Stimulated activated CD8-positive, alpha-beta memory T cell treated with anti-CD3 and anti-CD28 coated beads, Interleukin-15, amount 100 ng/mL, for 48 hours (primary cell): ENCODE results near the gene DOCK7.
"Not testable (repeated sequence)": the region's sequence is repeated elsewhere in the genome, so short reads cannot be mapped to it uniquely, and the experiment has no call there.

Experiments
- DNase-seq, 2 donors: peaks; one replicate each; pipeline ENCODE4 v3.0.0-alpha.2; 2020; ENCODE audit warnings: low read depth in 2 of 2

Gene DOCK7

GRCh38 chr1:62691062-62691844 is 3.1 kb upstream of the DOCK7 start:
- DNase-seq, result no peak

- DNase-seq, result no peak
These were observed 1.3 kb upstream of the DOCK7 start for GRCh38 chr1:62689524-62689923.

GRCh38 chr1:62688687-62689085 is 500 bp upstream of the DOCK7 start:
- DNase-seq, result no peak

GRCh38 chr1:62687421-62687902 is 724 bp downstream of the DOCK7 start:
- DNase-seq, result no peak

GRCh38 chr1:62686822-62687221 is 1.4 kb downstream of the DOCK7 start:
- DNase-seq, result no peak

- no peak for DNase-seq
These were observed 2.7 kb downstream of the DOCK7 start for GRCh38 chr1:62685431-62685859.

GRCh38 chr1:62682531-62682930 is 5.7 kb downstream of the DOCK7 start:
- no peak for DNase-seq

- not testable (repeated sequence) for DNase-seq
These were observed 7.2 kb downstream of the DOCK7 start for GRCh38 chr1:62680992-62681391.

- DNase-seq, result not testable (repeated sequence)
These were observed 10.4 kb downstream of the DOCK7 start for GRCh38 chr1:62677822-62678221.

GRCh38 chr1:62676611-62677356 is 11.4 kb downstream of the DOCK7 start:
- DNase-seq, result no peak

GRCh38 chr1:62673629-62674028 is 14.6 kb downstream of the DOCK7 start:
- no peak for DNase-seq

- DNase-seq, result no peak
These were observed 16.2 kb downstream of the DOCK7 start for GRCh38 chr1:62672029-62672428.

- no peak for DNase-seq
These were observed 33.4 kb downstream of the DOCK7 start for GRCh38 chr1:62654744-62655143.

- no peak for DNase-seq
These were observed 35.8 kb downstream of the DOCK7 start for GRCh38 chr1:62652387-62652786.

GRCh38 chr1:62643283-62643682 is 44.9 kb downstream of the DOCK7 start:
- DNase-seq, result no peak

- no peak for DNase-seq
These were observed 50.6 kb downstream of the DOCK7 start for GRCh38 chr1:62637392-62638105.

- DNase-seq, result no peak
These were observed 59.7 kb downstream of the DOCK7 start for GRCh38 chr1:62628506-62628905.

- no peak for DNase-seq
These were observed 62.8 kb downstream of the DOCK7 start for GRCh38 chr1:62625415-62625814.

- no peak for DNase-seq
These were observed 66.3 kb downstream of the DOCK7 start for GRCh38 chr1:62621907-62622306.

GRCh38 chr1:62613890-62614289 is 74.3 kb downstream of the DOCK7 start:
- DNase-seq, result no peak

GRCh38 chr1:62613325-62613727 is 74.9 kb downstream of the DOCK7 start:
- DNase-seq, result no peak

- DNase-seq, result no peak
These were observed 75.4 kb downstream of the DOCK7 start for GRCh38 chr1:62612770-62613169.
